Ammon's horn (tissue), 1 donor: Measurements from ENCODE around the gene SUPT20HL1.
"Not testable (repeated sequence)": the region's sequence is repeated elsewhere in the genome, so short reads cannot be mapped to it uniquely, and the experiment has no call there.

Experiments used
- DNase-seq: peaks from one replicate; pipeline ENCODE4 v3.0.0-alpha.2; 2016; ENCODE audit warnings: low spot score

The SUPT20HL1 gene

GRCh38 chrX:24363432-24364181, 3.2 kb downstream of the SUPT20HL1 start:
- DNase-seq = not testable (repeated sequence)

- DNase-seq = no peak
These were observed 3.9 kb downstream of the SUPT20HL1 start for GRCh38 chrX:24364326-24364725.

- no peak for DNase-seq
These were observed 4.6 kb downstream of the SUPT20HL1 start for GRCh38 chrX:24364851-24365538.

- DNase-seq = not testable (repeated sequence)
These were observed 6.4 kb downstream of the SUPT20HL1 start for GRCh38 chrX:24366762-24367400.

- DNase-seq = no peak
These were observed 9.4 kb downstream of the SUPT20HL1 start for GRCh38 chrX:24369816-24370215.

- DNase-seq = peak; percentile 68
These were observed 11.0 kb downstream of the SUPT20HL1 start for GRCh38 chrX:24371391-24371972.

- no peak for DNase-seq
These were observed 11.8 kb downstream of the SUPT20HL1 start for GRCh38 chrX:24372021-24372763.

GRCh38 chrX:24375600-24376131, 15.2 kb downstream of the SUPT20HL1 start:
- DNase-seq = no peak

GRCh38 chrX:24376403-24376802, 16.0 kb downstream of the SUPT20HL1 start:
- no peak for DNase-seq

GRCh38 chrX:24377195-24377594, 16.8 kb downstream of the SUPT20HL1 start:
- DNase-seq = no peak

- DNase-seq = no peak
These were observed 17.6 kb downstream of the SUPT20HL1 start for GRCh38 chrX:24377911-24378468.

GRCh38 chrX:24378706-24379105, 18.3 kb downstream of the SUPT20HL1 start:
- DNase-seq = no peak

- no peak for DNase-seq
These were observed 20.1 kb downstream of the SUPT20HL1 start for GRCh38 chrX:24380262-24381187.

GRCh38 chrX:24382315-24382714, 21.9 kb downstream of the SUPT20HL1 start:
- DNase-seq = not testable (repeated sequence)

GRCh38 chrX:24387724-24388123, 27.3 kb downstream of the SUPT20HL1 start:
- no peak for DNase-seq

GRCh38 chrX:24391389-24391788, 30.9 kb downstream of the SUPT20HL1 start:
- DNase-seq = no peak

GRCh38 chrX:24391843-24392242, 31.4 kb downstream of the SUPT20HL1 start:
- DNase-seq = no peak

GRCh38 chrX:24392709-24393108, 32.3 kb downstream of the SUPT20HL1 start:
- DNase-seq = peak; percentile 6

- peak; percentile 80 for DNase-seq
These were observed 35.3 kb downstream of the SUPT20HL1 start for GRCh38 chrX:24395775-24396174.
